Bronchial epithelial cell (primary cell): ENCODE results near the gene RNU1-1. TPM values are rescaled to one million over a fixed set of nuclear protein-coding genes. Genes with fewer than 3 reads are reported as not detected.
"Not testable (repeated sequence)": the region's sequence is repeated elsewhere in the genome, so short reads cannot be mapped to it uniquely, and the experiment has no call there.

ENCODE experiments used
- DNase-seq: peaks from one replicate; pipeline ENCODE4 v3.0.0-alpha.2; 2010; ENCODE audit warnings: low read depth
- FAIRE-seq: peaks from 2 replicates; lab custom pipeline; 2011; peaks lifted over from hg19 to GRCh38; lab: Jason Lieb, UNC
- H3K27me3 ChIP-seq: 2 replicates; pipeline ENCODE4 v1.5.1; 2011; ENCODE audit warnings: low read length; ENCODE audit not compliant: control insufficient read depth, insufficient read depth
- H3K36me3 ChIP-seq: 2 replicates; pipeline ENCODE4 v1.5.1; 2011; ENCODE audit warnings: low read length; ENCODE audit not compliant: control insufficient read depth, insufficient read depth
- H3K4me3 ChIP-seq: 2 replicates; pipeline ENCODE4 v1.5.1; 2011; ENCODE audit warnings: mild to moderate bottlenecking, low read depth, low read length, control low read depth
- total RNA-seq: library from RNA; depleted of rRNA; stranded (reverse); fragments of >200 nt; gene quantifications from 2 replicates; pipeline ENCODE4 v1.2.1, GENCODE V29; 2014
- TF ChIP-seq, protein P1 (sequence below): IDR thresholded peaks from 2 replicates; pipeline ENCODE4 v1.5.1; 2011; ENCODE audit warnings: mild to moderate bottlenecking, moderate library complexity, low read length, control low read depth, inconsistent platforms; ENCODE audit not compliant: insufficient read depth, severe bottlenecking

RNU1-1 gene
- total RNA-seq, 1 donor from 2014 or later = 5,262 TPM

DNA sequence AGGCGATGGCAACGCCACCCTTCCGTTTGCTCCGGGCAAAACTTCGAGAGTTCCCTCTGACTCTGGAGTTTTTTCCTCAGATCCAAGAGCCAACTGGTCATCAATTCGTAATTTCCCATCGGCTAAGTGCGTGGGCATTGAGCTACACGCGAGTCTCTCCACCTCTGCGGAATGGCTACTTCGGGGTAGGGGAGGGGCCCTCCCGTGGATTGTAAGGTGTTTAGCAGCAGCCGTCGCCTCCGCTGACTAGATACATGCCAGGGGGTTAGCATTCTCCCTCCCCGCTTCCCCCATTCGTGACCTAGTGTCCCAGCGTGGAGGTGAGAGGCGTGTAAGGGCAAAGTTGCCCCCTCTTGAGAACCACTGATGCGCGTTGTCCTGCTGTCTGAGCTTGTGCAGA is 21.8 kb upstream of the RNU1-1 start:
- not testable (repeated sequence) for H3K27me3 ChIP-seq, H3K4me3 ChIP-seq, H3K36me3 ChIP-seq, DNase-seq
- peak; percentile 96 for FAIRE-seq

DNA sequence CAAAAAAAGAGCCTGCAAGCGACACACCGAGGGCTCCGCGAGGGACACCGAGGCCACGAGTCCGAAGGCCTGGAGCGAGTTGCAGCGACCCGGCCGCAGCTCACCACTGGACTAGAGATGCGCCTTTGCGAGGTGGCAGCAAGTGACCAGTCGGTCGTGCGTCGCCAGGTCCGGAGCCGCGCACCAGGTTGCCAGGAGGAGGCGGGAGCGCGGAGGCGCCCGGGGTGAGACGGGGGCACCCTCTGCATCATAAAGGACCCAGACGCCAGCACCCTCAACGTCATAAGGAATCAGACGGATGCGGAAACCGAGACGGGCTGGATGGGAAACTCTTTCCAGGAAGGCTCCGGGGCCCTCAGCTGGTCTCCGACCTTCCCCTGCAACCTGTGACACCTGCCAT is 21.4 kb upstream of the RNU1-1 start:
- H3K4me3 ChIP-seq = peak overlapping the region; percentile 30
- H3K36me3 ChIP-seq, FAIRE-seq, H3K27me3 ChIP-seq, DNase-seq: not testable (repeated sequence)

GRCh38 chr1:16534829-16535456 is 20.9 kb upstream of the RNU1-1 start:
- H3K4me3 ChIP-seq = peak overlapping the region; percentile 30
- H3K27me3 ChIP-seq, H3K36me3 ChIP-seq: not testable (repeated sequence)
- DNase-seq (peak; percentile 73), FAIRE-seq (peak; percentile 66)

- peak overlapping the region; percentile 20 for H3K4me3 ChIP-seq
- not testable (repeated sequence) for H3K36me3 ChIP-seq, DNase-seq, H3K27me3 ChIP-seq, FAIRE-seq
Measured at GRCh38 chr1:16534239-16534828, 20.2 kb upstream of the RNU1-1 start.

DNA sequence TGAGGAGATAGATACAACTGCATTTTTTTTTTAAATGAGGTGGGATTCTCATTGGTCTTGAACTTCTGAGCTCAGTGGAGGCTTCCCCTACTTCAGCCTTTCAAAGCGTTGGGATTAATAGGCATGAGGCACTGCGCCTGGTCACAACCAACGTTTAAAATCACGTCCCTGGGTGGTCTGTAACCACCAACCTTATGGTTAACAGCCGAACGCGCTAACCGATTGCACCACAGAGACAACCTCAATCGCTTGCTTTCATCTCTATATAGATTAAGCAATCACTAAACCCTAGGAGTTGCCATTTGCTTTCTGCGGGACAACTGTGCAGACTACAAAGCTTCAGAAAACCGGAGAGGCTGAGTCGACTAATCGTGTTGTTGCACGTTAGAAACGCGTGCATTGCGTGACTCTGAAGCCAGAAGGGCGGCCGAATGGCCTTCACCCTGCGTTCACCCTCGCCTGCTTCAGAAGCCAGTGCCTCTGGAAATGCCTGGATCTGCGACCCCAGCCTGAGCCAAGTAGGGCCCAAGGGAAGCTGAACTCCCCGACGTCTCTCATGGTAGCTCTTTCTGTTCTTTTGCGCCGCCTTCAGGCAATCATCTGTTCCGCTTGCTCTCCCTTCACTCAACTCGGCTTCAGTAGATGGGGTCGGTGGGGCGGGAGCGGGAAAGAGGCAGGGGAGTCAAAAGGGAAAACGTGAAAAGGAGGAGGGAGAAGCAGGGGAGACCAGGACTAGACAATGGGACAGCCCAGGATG is 18.3 kb upstream of the RNU1-1 start:
- H3K27me3 ChIP-seq, DNase-seq, FAIRE-seq, H3K4me3 ChIP-seq, H3K36me3 ChIP-seq: not testable (repeated sequence)

- FAIRE-seq, DNase-seq: not testable (repeated sequence)
Measured at GRCh38 chr1:16528338-16528737, 14.3 kb upstream of the RNU1-1 start.

DNA sequence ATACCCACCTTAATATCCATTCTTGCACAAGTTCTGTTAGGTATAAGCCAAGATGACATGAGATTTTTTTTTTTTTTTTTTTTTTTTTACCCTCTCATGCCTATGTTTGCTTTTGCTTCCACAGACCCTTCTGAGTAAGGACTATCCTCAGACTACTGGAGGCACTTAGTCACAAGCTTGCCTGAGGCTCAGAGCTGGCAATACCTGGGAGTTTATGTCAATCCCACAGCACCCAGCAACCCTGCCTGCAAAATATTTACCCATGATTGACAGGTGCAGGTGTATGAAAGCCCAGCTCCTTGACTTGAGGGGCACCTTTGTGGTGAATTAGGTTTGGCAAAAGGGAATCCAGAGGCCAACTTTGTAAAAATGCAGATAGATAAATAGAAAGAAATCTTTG is 11.7 kb upstream of the RNU1-1 start:
- DNase-seq = peak; percentile 61

More at GRCh38 chr1:16528338-16528737, 14.3 kb upstream of the RNU1-1 start:
- H3K27me3 ChIP-seq, H3K36me3 ChIP-seq, H3K4me3 ChIP-seq: not testable (repeated sequence)

GRCh38 chr1:16521679-16522078 is 7.6 kb upstream of the RNU1-1 start:
- not testable (repeated sequence) for FAIRE-seq, H3K36me3 ChIP-seq, H3K27me3 ChIP-seq, H3K4me3 ChIP-seq, DNase-seq

More for the DNA sequence above, 11.7 kb upstream of the RNU1-1 start:
- not testable (repeated sequence) for H3K4me3 ChIP-seq, H3K36me3 ChIP-seq, H3K27me3 ChIP-seq, FAIRE-seq

DNA sequence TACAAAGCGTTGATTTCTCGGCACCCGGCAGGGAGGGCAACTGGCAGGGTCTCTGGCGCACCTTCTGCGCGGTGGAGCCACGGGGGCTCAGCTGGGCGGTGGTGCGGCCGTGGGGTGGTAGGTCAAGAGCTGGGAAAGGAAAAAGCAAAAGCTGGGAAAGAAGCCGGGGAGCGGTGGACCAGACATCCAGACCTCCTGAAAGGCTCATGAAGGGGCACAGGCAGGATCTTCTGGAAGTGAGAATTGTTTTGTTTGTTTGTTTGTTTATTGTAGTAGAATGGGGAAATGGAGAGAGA is 7.2 kb upstream of the RNU1-1 start:
- no peaks in the 10 kb centered on the region for H3K36me3 ChIP-seq
- no peak overlapping the region for H3K4me3 ChIP-seq
- H3K27me3 ChIP-seq = no peaks in the 10 kb centered on the region
- TF ChIP-seq, protein P1, sequence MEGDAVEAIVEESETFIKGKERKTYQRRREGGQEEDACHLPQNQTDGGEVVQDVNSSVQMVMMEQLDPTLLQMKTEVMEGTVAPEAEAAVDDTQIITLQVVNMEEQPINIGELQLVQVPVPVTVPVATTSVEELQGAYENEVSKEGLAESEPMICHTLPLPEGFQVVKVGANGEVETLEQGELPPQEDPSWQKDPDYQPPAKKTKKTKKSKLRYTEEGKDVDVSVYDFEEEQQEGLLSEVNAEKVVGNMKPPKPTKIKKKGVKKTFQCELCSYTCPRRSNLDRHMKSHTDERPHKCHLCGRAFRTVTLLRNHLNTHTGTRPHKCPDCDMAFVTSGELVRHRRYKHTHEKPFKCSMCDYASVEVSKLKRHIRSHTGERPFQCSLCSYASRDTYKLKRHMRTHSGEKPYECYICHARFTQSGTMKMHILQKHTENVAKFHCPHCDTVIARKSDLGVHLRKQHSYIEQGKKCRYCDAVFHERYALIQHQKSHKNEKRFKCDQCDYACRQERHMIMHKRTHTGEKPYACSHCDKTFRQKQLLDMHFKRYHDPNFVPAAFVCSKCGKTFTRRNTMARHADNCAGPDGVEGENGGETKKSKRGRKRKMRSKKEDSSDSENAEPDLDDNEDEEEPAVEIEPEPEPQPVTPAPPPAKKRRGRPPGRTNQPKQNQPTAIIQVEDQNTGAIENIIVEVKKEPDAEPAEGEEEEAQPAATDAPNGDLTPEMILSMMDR = no peak
- DNase-seq (no peak), FAIRE-seq (no peak)

DNA sequence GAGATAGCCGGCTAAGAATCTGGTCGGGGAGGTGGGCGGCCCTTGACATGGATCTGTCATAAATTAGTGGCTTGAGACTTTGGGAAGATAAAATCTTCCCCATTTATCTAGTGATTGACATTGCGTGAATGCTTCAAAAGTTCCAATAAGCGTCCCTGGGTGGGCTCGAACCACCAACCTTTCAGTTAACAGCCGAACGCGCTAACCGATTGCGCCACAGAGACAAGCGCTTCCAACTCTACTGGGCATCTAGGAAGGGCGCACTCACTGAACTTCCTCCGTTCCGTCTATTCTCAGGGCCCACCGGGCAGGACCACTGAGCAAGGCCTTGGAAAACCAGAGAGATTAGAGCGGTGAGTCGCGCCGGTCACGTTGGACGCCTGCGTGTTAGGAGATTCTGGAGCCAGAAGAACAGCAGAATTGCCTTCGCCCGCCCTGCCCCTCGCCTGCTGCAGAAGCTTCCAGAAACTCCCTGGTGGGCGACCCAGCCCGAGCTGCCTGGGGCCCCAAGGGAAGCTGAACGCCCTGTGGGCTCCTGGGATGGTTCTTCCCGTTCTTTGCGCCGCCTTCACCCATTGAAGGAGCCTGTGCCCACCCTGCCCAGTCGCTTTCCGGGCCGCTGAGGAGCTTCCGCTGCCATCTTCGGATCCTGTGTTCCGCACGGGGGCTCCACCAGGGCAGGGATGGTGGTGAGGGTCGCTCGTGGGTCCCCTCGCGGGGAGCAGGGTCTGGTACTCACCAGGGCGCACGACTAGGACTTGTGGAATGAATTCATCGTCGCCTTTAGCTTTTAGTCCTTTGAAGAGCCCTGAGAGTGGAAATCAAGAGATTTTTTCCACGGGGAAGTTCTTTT is 6.6 kb upstream of the RNU1-1 start:
- FAIRE-seq, H3K27me3 ChIP-seq, DNase-seq, H3K36me3 ChIP-seq: not testable (repeated sequence)
- peak overlapping the region; percentile 12 for H3K4me3 ChIP-seq

GRCh38 chr1:16519255-16519951 is 5.3 kb upstream of the RNU1-1 start:
- not testable (repeated sequence) for FAIRE-seq, H3K36me3 ChIP-seq, DNase-seq, H3K4me3 ChIP-seq, H3K27me3 ChIP-seq

DNA sequence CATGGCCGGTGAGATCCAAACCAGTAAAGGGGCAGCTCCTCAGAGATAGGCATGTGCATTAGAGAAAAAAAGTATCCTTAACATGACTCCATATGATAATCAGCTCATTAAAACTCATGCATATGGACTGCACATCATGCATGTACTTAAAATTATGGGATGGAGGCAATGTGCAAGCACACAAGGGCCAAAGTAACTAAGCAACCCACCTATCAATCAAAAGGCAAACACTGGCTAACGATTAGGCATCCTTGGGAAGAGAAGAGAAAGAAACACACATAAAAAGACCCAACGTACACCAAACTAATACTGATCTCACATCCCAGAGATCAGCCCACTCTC is 4.8 kb upstream of the RNU1-1 start:
- FAIRE-seq, H3K36me3 ChIP-seq, DNase-seq, H3K27me3 ChIP-seq, H3K4me3 ChIP-seq: not testable (repeated sequence)
